ENCODE results near the gene CTF1. TPM values are rescaled to one million over a fixed set of nuclear protein-coding genes. Genes with fewer than 3 reads are reported as not detected.
A peak's percentile ranks its signal among the peaks of the same experiment; 100 is the strongest.

Gene CTF1
- total and polyA plus RNA-seq, 10 of the 15 experiments (the other 5 are each of a cell fraction or from before 2014, with no cell fraction given): 0.04 to 0.46 (median 0.11) TPM; not detected in 3

GRCh38 chr16:30922960-30923535, 26.6 kb downstream of the CTF1 start (continued):
- no peak for TF ChIP-seq JUNB (IDR thresholded peaks at IDR 0.05)
- no peak for TF ChIP-seq STAT3 (IDR thresholded peaks at IDR 0.05; ENCODE audit: low read depth, low read length)
- TF ChIP-seq E2F8 (IDR thresholded peaks at IDR 0.05; ENCODE audit: low read depth, partially characterized antibody): no peak
- peak; percentile 16; the same call in 1 of the 2 replicates for TF ChIP-seq SMARCA5 (IDR thresholded peaks at IDR 0.05)
- TF ChIP-seq RAD51 (IDR thresholded peaks at IDR 0.05): peak; percentile 79
- TF ChIP-seq POU2F2 (IDR thresholded peaks at IDR 0.05; ENCODE audit: borderline replicate concordance, low read depth, low read length): no peak
- TF ChIP-seq IKZF2 (IDR thresholded peaks at IDR 0.05): peak; percentile 43 to 64; a peak in 3 of 4 replicates
- TF ChIP-seq BRCA1 (IDR thresholded peaks at IDR 0.05; ENCODE audit: low read depth, low read length): no peak
- TF ChIP-seq FOXK2 (IDR thresholded peaks at IDR 0.05): peak; percentile 54
- TF ChIP-seq MXI1 (IDR thresholded peaks at IDR 0.05; ENCODE audit: low read depth, low read length): no peak
- TF ChIP-seq MTA3 (IDR thresholded peaks at IDR 0.05; ENCODE audit: borderline replicate concordance, low read length): no peak
- no peak for TF ChIP-seq KLF5 (IDR thresholded peaks at IDR 0.05; ENCODE audit: partially characterized antibody)
- no peak for TF ChIP-seq EED (IDR thresholded peaks at IDR 0.05; ENCODE audit: low read depth)
- no peak for TF ChIP-seq STAT1 (conservative IDR thresholded peaks at IDR 0.05)
- TF ChIP-seq, protein P1, sequence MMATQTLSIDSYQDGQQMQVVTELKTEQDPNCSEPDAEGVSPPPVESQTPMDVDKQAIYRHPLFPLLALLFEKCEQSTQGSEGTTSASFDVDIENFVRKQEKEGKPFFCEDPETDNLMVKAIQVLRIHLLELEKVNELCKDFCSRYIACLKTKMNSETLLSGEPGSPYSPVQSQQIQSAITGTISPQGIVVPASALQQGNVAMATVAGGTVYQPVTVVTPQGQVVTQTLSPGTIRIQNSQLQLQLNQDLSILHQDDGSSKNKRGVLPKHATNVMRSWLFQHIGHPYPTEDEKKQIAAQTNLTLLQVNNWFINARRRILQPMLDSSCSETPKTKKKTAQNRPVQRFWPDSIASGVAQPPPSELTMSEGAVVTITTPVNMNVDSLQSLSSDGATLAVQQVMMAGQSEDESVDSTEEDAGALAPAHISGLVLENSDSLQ (IDR thresholded peaks at IDR 0.05): peak; percentile 4
- TF ChIP-seq CHD4 (IDR thresholded peaks at IDR 0.05): no peak
- TF ChIP-seq DPF2 (IDR thresholded peaks at IDR 0.05): no peak
- TF ChIP-seq, protein P2, sequence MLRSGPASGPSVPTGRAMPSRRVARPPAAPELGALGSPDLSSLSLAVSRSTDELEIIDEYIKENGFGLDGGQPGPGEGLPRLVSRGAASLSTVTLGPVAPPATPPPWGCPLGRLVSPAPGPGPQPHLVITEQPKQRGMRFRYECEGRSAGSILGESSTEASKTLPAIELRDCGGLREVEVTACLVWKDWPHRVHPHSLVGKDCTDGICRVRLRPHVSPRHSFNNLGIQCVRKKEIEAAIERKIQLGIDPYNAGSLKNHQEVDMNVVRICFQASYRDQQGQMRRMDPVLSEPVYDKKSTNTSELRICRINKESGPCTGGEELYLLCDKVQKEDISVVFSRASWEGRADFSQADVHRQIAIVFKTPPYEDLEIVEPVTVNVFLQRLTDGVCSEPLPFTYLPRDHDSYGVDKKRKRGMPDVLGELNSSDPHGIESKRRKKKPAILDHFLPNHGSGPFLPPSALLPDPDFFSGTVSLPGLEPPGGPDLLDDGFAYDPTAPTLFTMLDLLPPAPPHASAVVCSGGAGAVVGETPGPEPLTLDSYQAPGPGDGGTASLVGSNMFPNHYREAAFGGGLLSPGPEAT (IDR thresholded peaks at IDR 0.05; ENCODE audit: low read depth): peak; percentile 85
- TF ChIP-seq IRF3 (IDR thresholded peaks at IDR 0.05): no peak
- TF ChIP-seq SKIL (IDR thresholded peaks at IDR 0.05; ENCODE audit: low read depth, poor library complexity, severe bottlenecking): no peak
- TF ChIP-seq ETV6 (conservative IDR thresholded peaks at IDR 0.05 in 1 of 2, IDR thresholded peaks at IDR 0.05 in 1 of 2; ENCODE audit: borderline replicate concordance in 1 of 2, low read depth in 1 of 2): no peak
- 0 out of 2 replicates have a peak, but pooled peaks have one; percentile 49 for TF ChIP-seq RCOR1 (conservative IDR thresholded peaks at IDR 0.05; ENCODE audit: low read depth, low read length)
- no peak for TF ChIP-seq RUNX3 (IDR thresholded peaks at IDR 0.05; ENCODE audit: low read length)

Data from GM12878 (cell line).